Chondrocyte (in vitro differentiated cells): ENCODE measurements around the gene PRDX5. TPM values are rescaled to one million over a fixed set of nuclear protein-coding genes. Genes with fewer than 3 reads are reported as not detected.

Experiments
- DNase-seq: peaks from one replicate; pipeline ENCODE4 v3.0.0; 2021; ENCODE audit warnings: mixed read lengths, low spot score
- H3K27ac Mint-ChIP-seq: one replicate; pipeline ENCODE4 v1.8.0; 2021; ENCODE audit warnings: mild to moderate bottlenecking, moderate library complexity, mixed read lengths; ENCODE audit not compliant: unreplicated experiment
- H3K27me3 Mint-ChIP-seq: 2 replicates; pipeline ENCODE4 v1.8.0; 2021; ENCODE audit warnings: low read depth, mixed read lengths
- H3K36me3 Mint-ChIP-seq: 2 replicates; pipeline ENCODE4 v1.8.0; 2021; ENCODE audit warnings: low read depth, mixed read lengths
- H3K4me1 Mint-ChIP-seq: 2 replicates; pipeline ENCODE4 v1.8.0; 2021; ENCODE audit warnings: low read depth, mild to moderate bottlenecking, mixed read lengths
- H3K4me3 Mint-ChIP-seq: one replicate; pipeline ENCODE4 v1.8.0; 2021; ENCODE audit warnings: mild to moderate bottlenecking, moderate library complexity, mixed read lengths; ENCODE audit not compliant: unreplicated experiment
- H3K9me3 Mint-ChIP-seq: 2 replicates; pipeline ENCODE4 v1.8.0; 2021; ENCODE audit warnings: low read depth, mixed read lengths
- CTCF ChIP-seq: fragments of 200-600 bp; sonication (generic); IDR thresholded peaks from 2 replicates; pipeline ENCODE4 v1.5.0; 2021; ENCODE audit warnings: antibody characterized with exemption, mild to moderate bottlenecking, moderate library complexity
- total RNA-seq: library from RNA; stranded (reverse); gene quantifications from 3 replicates; pipeline ENCODE4 v1.2.1, GENCODE V29; 2021

The PRDX5 gene
- total RNA-seq, 1 donor from 2014 or later = 232 TPM

- peak within 1 kb of the TSS; percentile 63 for H3K27ac Mint-ChIP-seq
- H3K36me3 Mint-ChIP-seq = no peaks in the 10 kb centered on the region
- H3K4me3 Mint-ChIP-seq = peak within 1 kb of the TSS; percentile 70
- peaks cover 21% of the 10 kb centered on the region for H3K4me1 Mint-ChIP-seq
- TF ChIP-seq CTCF = no peak
- DNase-seq = no peak
- H3K9me3 Mint-ChIP-seq = no peaks in the 10 kb centered on the region
- peaks cover 24% of the 10 kb centered on the region for H3K27me3 Mint-ChIP-seq
Observed at GRCh38 chr11:64299847-64300648, 17.9 kb upstream of the PRDX5 start, which contains the start of gene CATSPERZ. Gene CATSPERZ (plus strand): TSS chr11:64300358. CDS start chr11:64300411, 53 bp downstream.

DNA sequence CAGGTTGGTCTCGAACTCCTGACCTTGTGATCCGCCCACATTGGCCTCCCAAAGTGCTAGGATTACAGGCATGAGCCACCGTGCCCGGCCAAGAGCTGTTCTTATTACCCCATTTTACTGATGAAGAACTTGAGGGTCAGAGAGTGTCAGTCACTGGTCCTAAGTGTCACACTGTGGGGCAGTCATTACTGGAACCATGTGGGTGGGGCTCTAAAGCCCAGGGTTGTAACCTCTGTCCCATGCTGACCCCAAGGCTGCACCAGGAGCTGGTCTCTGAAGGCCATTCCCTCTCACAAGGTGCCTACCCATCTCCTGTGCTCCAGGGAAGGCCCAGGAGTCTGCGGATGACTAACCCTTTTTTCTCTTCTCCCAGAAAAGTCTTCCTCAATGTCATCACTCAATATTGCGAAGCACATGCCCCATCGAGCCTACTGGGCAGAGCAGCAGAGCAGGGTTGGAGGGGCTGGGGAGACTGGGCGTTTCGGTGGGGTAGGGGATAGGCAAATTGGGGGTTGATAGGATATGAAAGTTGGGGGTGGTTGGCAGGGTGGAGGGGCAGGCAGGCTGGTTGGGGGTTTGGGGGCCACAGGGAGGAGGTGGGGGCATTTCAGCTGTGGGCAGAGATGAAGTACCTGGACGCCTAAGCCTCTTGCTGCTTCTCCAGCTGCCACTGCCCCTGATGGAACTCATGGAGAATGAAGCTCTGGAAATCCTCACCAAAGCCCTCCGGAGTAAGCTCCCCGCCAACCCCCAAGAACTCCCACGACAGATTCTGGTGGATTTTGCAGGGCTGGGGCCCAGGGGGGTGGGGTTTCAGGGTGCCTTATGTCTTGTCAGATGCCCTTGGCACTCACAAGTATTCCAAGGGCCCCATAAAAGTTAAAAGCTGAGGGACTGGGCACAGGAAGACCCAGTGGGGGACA lies 14.6 kb upstream of the PRDX5 start:
- Mint-ChIP-seq H3K27me3 (peaks cover 11% of the 10 kb centered on the region), H3K4me1 (peaks cover 31% of the 10 kb centered on the region), H3K36me3 (peaks cover 1% of the 10 kb centered on the region), H3K27ac (no peak overlapping the region), H3K9me3 (no peaks in the 10 kb centered on the region), H3K4me3 (no peak overlapping the region)
- no peak for TF ChIP-seq CTCF
- DNase-seq = no peak

- Mint-ChIP-seq H3K4me1 (peaks cover 31% of the 10 kb centered on the region), H3K27ac (peak overlapping the region; percentile 97), H3K36me3 (peaks cover 1% of the 10 kb centered on the region), H3K27me3 (peaks cover 10% of the 10 kb centered on the region), H3K9me3 (no peaks in the 10 kb centered on the region), H3K4me3 (peak overlapping the region; percentile 84)
- TF ChIP-seq CTCF = no peak
- no peak for DNase-seq
Observed at GRCh38 chr11:64304032-64304315, 13.9 kb upstream of the PRDX5 start.

- Mint-ChIP-seq H3K27me3 (peaks cover 8% of the 10 kb centered on the region), H3K4me3 (peak overlapping the region; percentile 84), H3K36me3 (peaks cover 1% of the 10 kb centered on the region), H3K4me1 (peaks cover 31% of the 10 kb centered on the region), H3K27ac (peak overlapping the region; percentile 97), H3K9me3 (no peaks in the 10 kb centered on the region)
- TF ChIP-seq CTCF = peak; percentile 99
- DNase-seq = no peak
Observed at GRCh38 chr11:64304316-64305072, 13.4 kb upstream of the PRDX5 start.
